HG02623 (cell line): Measurements from ENCODE around the gene KRT85.
"Not testable (repeated sequence)": the region's sequence is repeated elsewhere in the genome, so short reads cannot be mapped to it uniquely, and the experiment has no call there.

ENCODE experiments used
- ATAC-seq: cut with Tn5 transposase; IDR thresholded peaks from one replicate; pipeline ENCODE4 v1.9.1; 2021; ENCODE audit warnings: moderate library complexity; ENCODE audit not compliant: unreplicated experiment

The KRT85 gene

GRCh38 chr12:52350786-52351185, 16.5 kb downstream of the KRT85 start:
- ATAC-seq: no peak

DNA sequence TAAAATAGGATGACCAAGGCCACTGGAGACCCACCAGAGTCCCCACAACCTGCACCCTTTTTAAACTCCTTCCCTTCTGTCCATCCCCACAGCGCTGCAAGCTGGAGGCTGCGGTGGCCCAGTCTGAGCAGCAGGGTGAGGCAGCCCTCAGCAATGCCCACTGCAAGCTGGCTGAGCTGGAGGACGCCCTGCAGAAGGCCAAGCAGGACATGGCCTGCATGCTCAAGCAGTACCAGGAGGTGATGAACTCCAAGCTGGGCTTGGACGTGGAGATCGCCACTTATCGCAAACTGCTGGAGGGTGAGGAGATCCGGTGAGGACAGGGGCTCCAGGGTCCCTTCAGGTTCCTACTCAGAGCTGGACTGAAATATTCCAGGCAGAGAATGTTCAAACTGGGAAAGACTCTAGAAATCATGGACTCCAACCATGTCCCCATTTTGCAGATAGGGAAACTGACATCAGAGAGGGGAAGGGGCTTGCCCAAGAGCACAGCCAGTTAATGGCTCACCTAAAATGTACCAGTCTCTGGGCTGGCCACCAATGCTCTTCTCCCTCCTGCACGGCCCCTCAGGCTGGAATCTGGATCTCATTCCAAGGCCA, 17.2 kb downstream of the KRT85 start:
- no peak for ATAC-seq

- ATAC-seq: no peak
Observed at GRCh38 chr12:52349196-52349595, 18.1 kb downstream of the KRT85 start.

DNA sequence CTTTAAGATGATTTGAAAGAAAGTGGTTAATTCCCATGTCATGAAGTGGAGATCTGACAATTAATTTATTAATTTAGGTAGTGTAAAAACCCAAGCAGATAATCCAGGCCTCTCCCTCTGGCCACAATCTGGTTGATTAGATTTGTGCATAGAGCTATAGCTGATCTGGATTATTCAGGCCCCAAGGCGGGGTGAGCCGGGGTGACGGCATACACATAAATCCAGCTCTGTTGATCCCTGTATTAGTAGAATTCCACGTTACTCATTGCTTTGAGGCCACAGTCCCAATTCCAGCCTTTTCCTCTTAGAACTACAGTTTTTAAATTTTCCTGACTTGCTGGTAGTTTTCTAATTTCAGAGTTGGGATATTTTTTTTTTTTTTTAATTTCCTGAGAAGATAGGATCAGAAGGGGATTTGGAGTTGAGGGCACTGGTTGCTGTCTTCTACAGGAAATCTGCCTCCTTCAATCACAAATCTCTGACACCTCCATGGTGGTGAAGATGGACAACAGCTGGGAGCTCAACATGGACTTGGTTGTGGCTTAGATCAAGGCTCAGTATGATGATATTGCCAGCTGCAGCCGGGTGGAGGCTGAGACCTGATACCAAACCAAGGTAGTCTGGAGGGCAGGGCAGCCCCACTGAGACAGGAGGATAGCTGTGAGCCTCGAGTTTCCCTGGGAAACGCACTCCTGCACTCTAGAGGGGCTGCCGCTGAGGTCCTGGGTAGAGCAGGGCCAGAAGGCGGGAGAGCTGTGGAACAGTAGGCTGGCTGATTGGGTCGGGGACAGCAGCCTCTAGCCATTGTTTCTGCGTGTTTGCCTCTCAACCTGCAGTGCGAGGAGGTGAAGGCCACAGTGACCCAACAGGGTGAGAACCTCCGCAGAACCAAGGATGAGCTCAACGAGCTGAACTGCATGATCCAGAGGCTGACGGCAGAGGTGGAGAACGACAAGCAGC, 19.4 kb downstream of the KRT85 start:
- ATAC-seq: no peak

- no peak for ATAC-seq
Observed at GRCh38 chr12:52347016-52347415, 20.3 kb downstream of the KRT85 start.

- ATAC-seq: no peak
Observed at GRCh38 chr12:52346593-52346992, 20.7 kb downstream of the KRT85 start.

DNA sequence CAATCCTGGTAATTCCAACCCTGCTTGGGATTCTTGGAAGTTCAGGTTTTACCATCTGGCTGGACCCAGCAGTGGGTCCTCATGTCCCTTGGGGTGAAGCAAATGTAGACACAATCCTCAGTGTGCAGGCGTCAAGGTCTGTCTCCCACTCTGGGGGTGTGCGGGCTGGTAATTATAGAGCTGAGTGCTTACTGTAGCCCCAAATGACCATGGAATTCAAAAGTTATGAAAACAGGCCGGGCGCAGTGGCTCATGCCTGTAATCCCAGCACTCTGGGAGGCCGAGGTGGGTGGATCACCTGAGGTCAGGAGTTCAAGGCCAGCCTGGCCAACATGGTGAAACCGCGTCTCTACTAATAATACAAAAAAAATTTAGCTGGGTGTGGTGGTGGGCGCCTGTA, 22.2 kb downstream of the KRT85 start:
- not testable (repeated sequence) for ATAC-seq

DNA sequence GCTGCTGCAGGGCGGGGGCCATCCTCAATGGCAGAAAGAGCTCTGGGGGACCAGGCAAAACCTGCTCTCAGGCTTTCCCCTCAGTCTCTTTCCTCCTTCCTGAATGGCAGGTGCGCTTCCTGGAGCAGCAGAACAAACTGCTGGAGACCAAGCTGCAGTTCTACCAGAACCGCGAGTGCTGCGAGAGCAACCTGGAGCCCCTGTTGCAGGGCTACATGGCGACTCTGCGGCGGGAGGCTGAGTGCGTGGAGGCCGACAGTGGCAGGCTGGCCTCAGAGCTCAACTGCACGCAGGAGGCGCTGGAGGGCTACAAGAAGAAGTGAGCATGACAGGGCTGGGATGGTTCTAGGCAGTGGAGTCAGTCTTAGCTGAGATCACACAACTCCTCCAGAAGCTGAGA, 23.2 kb downstream of the KRT85 start:
- ATAC-seq: no peak

DNA sequence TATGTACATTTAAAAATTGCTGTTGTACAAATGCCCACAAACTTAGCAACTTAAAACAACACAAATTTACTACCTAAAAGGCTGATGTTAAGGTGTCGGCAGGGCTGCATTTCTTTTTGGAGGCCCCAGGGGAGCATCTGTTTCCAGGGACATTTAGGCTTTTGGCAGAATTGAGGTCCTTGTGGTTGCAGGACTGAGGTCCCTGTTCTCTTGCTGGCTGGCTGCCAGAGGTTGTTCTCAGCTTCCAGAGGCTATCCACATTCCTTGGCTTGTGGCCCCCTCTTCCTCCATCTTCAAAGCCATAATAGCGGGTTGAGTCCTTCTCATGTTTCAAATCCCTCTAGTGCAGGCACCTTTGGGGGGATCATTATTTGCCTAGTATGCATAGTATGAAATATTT, 23.7 kb downstream of the KRT85 start:
- no peak for ATAC-seq

DNA sequence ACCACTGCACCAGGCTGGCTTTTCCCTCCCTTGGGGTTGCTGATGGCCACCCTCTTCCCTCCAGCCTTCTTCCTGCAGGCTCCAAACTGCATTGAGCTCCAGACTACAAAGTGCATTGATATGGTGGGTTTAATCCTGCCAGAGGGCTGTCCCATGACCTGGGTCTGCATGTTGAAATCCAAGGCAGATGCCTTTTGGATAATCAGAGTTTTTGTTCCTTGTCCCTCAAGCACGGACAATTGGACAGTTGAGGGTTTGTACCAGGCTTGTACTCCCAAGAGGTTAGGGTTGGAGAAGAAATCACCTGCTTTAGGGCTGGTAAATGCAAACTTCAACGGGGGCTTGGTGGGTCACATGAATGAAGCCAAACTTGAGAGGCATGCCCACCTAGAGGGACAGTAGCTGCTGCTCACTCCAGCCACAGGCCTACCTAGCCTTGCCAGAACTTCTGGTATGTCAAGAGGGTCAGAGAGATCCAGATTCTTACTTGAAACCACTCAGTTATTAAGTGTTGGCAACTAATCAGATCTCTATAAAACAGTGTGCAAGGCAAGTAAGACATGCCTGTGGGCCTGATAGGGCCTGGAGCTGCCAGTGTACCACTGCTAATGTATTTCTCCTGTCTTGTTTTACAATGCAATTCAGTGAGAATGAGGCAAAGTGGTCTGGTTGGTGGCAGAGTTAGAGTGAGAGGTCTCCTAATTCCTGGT, 24.3 kb downstream of the KRT85 start:
- ATAC-seq: no peak

GRCh38 chr12:52341066-52341580, 26.2 kb downstream of the KRT85 start:
- ATAC-seq: no peak

GRCh38 chr12:52338241-52338960, 28.9 kb downstream of the KRT85 start:
- ATAC-seq: no peak

DNA sequence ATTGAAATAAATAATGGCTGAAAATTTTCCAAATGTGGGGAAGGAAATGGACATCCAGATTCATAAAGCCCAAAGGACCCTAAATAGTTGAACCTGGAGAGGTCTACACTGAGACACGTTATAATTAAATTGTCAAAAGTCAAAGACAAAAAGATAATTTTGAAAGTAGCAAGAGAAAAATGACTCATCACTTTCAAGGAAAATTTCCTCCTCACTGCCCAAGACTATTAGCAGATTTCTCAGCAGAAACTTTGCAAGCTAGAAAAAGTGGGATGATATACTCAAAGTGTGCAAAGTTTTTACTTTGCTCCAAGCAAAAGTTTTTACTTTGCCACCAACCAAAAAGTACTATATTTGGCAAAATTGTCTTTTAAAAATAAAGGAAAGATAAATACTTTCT, 30.2 kb downstream of the KRT85 start:
- no peak for ATAC-seq

- no peak for ATAC-seq
Observed at GRCh38 chr12:52336641-52337040, 30.6 kb downstream of the KRT85 start.

- ATAC-seq: no peak
Observed at GRCh38 chr12:52335598-52336262, 31.6 kb downstream of the KRT85 start.

- no peak for ATAC-seq
Observed at GRCh38 chr12:52334185-52334584, 33.1 kb downstream of the KRT85 start.

DNA sequence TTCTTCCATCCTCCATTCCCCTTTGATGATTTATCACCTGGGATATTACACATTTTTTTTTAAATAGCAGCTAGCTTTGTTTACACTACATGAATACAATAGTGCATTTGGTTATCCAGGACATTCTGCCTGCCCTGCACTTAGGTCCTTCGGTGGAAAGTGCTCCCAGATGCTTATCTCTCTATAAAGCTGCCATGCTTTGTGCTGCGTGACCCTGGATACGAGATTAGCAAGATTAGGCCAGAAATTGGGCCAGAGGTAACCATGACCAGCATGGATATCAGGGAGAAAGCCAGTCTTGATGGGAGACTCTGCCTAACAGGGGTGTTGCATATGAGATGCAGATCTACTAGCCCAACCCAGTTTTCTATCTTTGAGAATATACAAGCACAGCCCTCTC, 34.0 kb downstream of the KRT85 start:
- ATAC-seq: no peak

DNA sequence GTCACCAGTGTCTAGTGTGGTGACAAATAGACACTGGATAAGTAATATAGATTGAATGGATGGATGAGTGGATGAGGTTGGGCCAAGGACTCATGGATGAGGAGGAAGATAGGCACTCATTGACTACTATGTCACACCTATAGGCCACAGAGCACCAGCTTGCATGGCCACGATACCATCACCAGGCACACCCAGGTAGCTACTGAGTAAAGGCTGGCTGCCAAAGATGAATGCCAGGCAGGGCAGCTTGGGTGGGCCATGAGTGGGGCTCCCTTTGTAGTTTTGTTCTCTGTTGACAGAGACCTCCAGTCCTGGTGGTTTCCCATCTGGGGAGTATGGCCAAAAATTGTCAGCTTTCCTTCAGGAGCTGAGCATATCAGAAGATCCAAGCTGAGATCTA, 34.9 kb downstream of the KRT85 start:
- no peak for ATAC-seq

- no peak for ATAC-seq
Observed at GRCh38 chr12:52331833-52332232, 35.4 kb downstream of the KRT85 start.

GRCh38 chr12:52331039-52331438, 36.2 kb downstream of the KRT85 start:
- ATAC-seq: no peak
